Stimulated activated naive CD8-positive, alpha-beta T cell treated with anti-CD3 and anti-CD28 coated beads, Interleukin-15, amount 100 ng/mL, for 72 hours (primary cell): ENCODE results near the gene IFIT2.
A peak's percentile ranks its signal among the peaks of the same experiment; 100 is the strongest.

Experiments
- ATAC-seq: fragments of 150-1000 bp; cut with Tn5 transposase; 2 replicates; pipeline ENCODE4 v1.10.0; 2021; ENCODE audit warnings: mild to moderate bottlenecking, moderate library complexity
- DNase-seq, 2 donors: peaks; one replicate each; pipeline ENCODE4 v3.0.0; 2021 to 2022
- H3K27ac Mint-ChIP-seq, 2 donors: one replicate each; pipeline ENCODE4 v1.8.0; 2022; ENCODE audit warnings: mild to moderate bottlenecking in 2 of 2, mixed read lengths in 2 of 2, moderate library complexity in 2 of 2
- H3K27me3 Mint-ChIP-seq: one replicate; pipeline ENCODE4 v1.8.0; 2022; ENCODE audit warnings: mixed read lengths
- H3K4me1 Mint-ChIP-seq: one replicate; pipeline ENCODE4 v1.8.0; 2022; ENCODE audit warnings: mild to moderate bottlenecking, mixed read lengths
- H3K4me3 Mint-ChIP-seq, 2 donors: one replicate each; pipeline ENCODE4 v1.8.0; 2022; ENCODE audit warnings: mild to moderate bottlenecking in 2 of 2, mixed read lengths in 2 of 2, moderate library complexity in 1 of 2
- H3K9me3 Mint-ChIP-seq, 2 donors: one replicate each; pipeline ENCODE4 v1.8.0; 2022; ENCODE audit warnings: mixed read lengths in 2 of 2

IFIT2 gene

GRCh38 chr10:89297356-89297755 is 4.5 kb upstream of the IFIT2 start:
- DNase-seq (no peak), ATAC-seq (no peak)
- no peaks in the 10 kb centered on the region for H3K27me3 Mint-ChIP-seq
- peaks cover 52% of the 10 kb centered on the region for H3K4me1 Mint-ChIP-seq
- no peak overlapping the region for H3K27ac Mint-ChIP-seq
- no peak overlapping the region for H3K4me3 Mint-ChIP-seq
- H3K9me3 Mint-ChIP-seq, result peaks cover 0 to 16% of the 10 kb centered on the region in 2 donors

DNA sequence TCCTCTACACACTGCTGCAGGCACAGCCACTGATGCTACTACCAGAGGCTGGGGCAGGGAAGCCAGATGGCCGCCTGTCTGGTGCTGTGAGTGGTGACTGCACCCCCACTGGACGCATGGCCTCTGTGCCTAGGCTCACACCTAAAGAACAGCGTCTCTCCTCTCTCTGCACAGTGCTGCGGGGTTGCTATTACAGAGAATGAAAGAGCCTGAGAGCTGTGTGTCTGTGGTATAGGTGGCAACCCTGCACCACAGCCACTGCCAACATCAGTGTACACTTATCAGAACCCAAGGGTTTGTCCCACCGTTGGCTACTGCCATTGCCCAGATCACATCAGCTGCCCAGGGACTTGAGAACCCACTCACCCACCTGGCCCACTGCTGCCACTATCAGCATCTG is 4.1 kb upstream of the IFIT2 start:
- no peaks in the 10 kb centered on the region for H3K27me3 Mint-ChIP-seq
- no peak for DNase-seq
- no peak overlapping the region for H3K4me3 Mint-ChIP-seq
- peaks cover 0 to 16% of the 10 kb centered on the region in 2 donors for H3K9me3 Mint-ChIP-seq
- H3K4me1 Mint-ChIP-seq, result peaks cover 56% of the 10 kb centered on the region
- no peak for ATAC-seq
- peak overlapping the region in 1 of 2 donors; percentile 44 for H3K27ac Mint-ChIP-seq

GRCh38 chr10:89299031-89299430 is 2.8 kb upstream of the IFIT2 start:
- peaks cover 62% of the 10 kb centered on the region for H3K4me1 Mint-ChIP-seq
- no peak overlapping the region for H3K27ac Mint-ChIP-seq
- no peak for DNase-seq
- H3K4me3 Mint-ChIP-seq, result no peak overlapping the region
- no peaks in the 10 kb centered on the region for H3K27me3 Mint-ChIP-seq
- peaks cover 4 to 16% of the 10 kb centered on the region in 2 donors for H3K9me3 Mint-ChIP-seq
- no peak for ATAC-seq

DNA sequence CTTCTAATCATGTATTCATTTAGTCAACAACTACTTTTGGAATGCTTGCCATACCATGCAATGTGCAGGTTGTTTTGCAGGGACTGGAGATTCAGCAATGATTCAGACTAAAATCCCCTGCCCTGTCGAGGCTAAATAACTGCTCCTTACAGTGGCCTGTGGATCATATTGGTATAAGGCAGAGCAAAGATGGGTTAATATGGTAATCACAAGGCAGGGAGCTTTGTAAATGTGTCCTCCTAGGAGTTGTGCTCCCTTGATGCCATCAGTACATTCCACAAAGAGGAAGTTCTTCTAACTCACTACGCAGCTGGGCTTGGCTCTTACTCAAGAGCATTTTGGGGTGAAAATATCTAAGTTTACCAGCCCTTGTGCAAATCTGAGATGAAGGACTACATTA is 614 bp upstream of the IFIT2 start:
- ATAC-seq (peak; percentile 59), DNase-seq (no peak)
- peak overlapping the region; percentile 91 to 96 for H3K27ac Mint-ChIP-seq

DNA sequence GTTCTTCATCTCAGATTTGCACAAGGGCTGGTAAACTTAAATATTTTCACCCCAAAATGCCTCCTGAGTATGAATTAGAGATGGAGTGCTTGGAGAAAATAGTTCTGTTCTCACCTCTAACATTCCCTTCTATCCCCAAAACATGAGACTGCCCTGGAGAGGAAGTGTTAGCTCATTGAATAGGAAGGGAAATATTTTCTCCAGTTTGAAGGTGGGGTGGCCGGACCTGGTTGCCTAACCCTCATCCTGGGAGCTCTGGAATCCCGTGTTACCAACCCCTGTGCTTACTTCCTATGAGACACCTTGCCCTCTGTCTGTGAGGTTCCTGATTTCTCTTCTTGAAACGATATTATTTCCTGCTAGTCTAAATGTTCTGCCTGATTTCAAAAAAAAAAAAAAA is 779 bp downstream of the IFIT2 start:
- peaks cover 36% of the 10 kb centered on the region for H3K4me1 Mint-ChIP-seq

More for the DNA sequence above, 614 bp upstream of the IFIT2 start:
- peaks cover 9 to 20% of the 10 kb centered on the region in 2 donors for H3K9me3 Mint-ChIP-seq
- H3K27me3 Mint-ChIP-seq, result no peaks in the 10 kb centered on the region
- H3K4me3 Mint-ChIP-seq, result peak overlapping the region; percentile 78 to 82
- H3K4me1 Mint-ChIP-seq, result peaks cover 44% of the 10 kb centered on the region

GRCh38 chr10:89303161-89303560 is 1.3 kb downstream of the IFIT2 start:
- Mint-ChIP-seq H3K27me3 (no peaks in the 10 kb centered on the region), H3K4me3 (peak overlapping the region; percentile 13 to 82), H3K4me1 (peaks cover 36% of the 10 kb centered on the region), H3K9me3 (peaks cover 25 to 27% of the 10 kb centered on the region in 2 donors), H3K27ac (no peak overlapping the region)
- no peak for DNase-seq
- ATAC-seq, result no peak

More for the DNA sequence above, 779 bp downstream of the IFIT2 start:
- Mint-ChIP-seq H3K27me3 (no peaks in the 10 kb centered on the region), H3K9me3 (peaks cover 20 to 32% of the 10 kb centered on the region in 2 donors), H3K4me3 (peak overlapping the region; percentile 78 to 82), H3K27ac (peak overlapping the region in 1 of 2 donors; percentile 96)
- ATAC-seq (no peak), DNase-seq (no peak)

- ATAC-seq (no peak), DNase-seq (no peak)
- H3K4me3 Mint-ChIP-seq, result peak overlapping the region in 1 of 2 donors; percentile 53
- H3K27me3 Mint-ChIP-seq, result no peaks in the 10 kb centered on the region
- H3K4me1 Mint-ChIP-seq, result peaks cover 36% of the 10 kb centered on the region
- peak overlapping the region in 1 of 2 donors; percentile 77 for H3K27ac Mint-ChIP-seq
- H3K9me3 Mint-ChIP-seq, result peaks cover 24 to 29% of the 10 kb centered on the region in 2 donors
These were observed 2.2 kb downstream of the IFIT2 start for GRCh38 chr10:89304026-89304425.

- no peak overlapping the region for H3K27ac Mint-ChIP-seq
- H3K9me3 Mint-ChIP-seq, result peaks cover 24 to 33% of the 10 kb centered on the region in 2 donors
- DNase-seq (no peak), ATAC-seq (no peak)
- peaks cover 36% of the 10 kb centered on the region for H3K4me1 Mint-ChIP-seq
- no peaks in the 10 kb centered on the region for H3K27me3 Mint-ChIP-seq
- no peak overlapping the region for H3K4me3 Mint-ChIP-seq
These were observed 2.6 kb downstream of the IFIT2 start for GRCh38 chr10:89304446-89304845.

DNA sequence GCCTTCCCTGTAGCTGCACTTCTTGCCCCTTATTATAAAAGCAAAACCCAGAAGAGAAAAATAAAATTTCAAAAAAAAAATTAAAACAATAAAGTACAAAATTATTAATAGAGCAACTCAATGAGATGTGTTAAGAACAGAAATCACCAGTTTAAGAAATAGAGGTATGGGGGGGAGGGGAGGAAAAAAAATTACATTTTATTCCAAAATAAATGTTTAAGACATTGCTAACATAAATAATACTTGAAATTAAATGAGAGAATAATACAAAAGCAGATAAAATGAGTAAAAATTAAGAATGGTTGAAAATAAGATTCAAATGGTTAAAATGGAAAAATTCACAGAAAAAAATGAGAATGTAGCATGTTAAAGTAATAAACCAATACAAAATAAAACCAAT is 3.1 kb downstream of the IFIT2 start:
- no peak overlapping the region for H3K4me3 Mint-ChIP-seq
- peaks cover 27 to 33% of the 10 kb centered on the region in 2 donors for H3K9me3 Mint-ChIP-seq
- peaks cover 36% of the 10 kb centered on the region for H3K4me1 Mint-ChIP-seq
- ATAC-seq, result no peak
- no peaks in the 10 kb centered on the region for H3K27me3 Mint-ChIP-seq
- no peak for DNase-seq
- H3K27ac Mint-ChIP-seq, result no peak overlapping the region

DNA sequence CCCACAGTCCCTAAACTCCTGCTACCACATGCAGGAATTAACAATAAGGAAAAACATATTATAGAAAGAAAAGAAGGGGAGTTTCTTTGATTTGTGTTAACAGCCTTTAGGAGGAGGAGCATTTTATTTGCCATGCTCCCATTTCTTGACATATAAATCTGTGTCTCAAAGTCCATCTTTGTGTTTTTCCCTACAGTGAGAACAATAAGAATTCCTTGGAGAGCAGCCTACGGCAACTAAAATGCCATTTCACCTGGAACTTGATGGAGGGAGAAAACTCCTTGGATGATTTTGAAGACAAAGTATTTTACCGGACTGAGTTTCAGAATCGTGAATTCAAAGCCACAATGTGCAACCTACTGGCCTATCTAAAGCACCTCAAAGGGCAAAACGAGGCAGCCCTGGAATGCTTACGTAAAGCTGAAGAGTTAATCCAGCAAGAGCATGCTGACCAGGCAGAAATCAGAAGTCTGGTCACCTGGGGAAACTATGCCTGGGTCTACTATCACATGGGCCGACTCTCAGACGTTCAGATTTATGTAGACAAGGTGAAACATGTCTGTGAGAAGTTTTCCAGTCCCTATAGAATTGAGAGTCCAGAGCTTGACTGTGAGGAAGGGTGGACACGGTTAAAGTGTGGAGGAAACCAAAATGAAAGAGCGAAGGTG is 4.1 kb downstream of the IFIT2 start:
- H3K27me3 Mint-ChIP-seq, result no peaks in the 10 kb centered on the region
- no peak overlapping the region for H3K4me3 Mint-ChIP-seq
- H3K27ac Mint-ChIP-seq, result no peak overlapping the region
- ATAC-seq (no peak), DNase-seq (no peak)
- peaks cover 29 to 33% of the 10 kb centered on the region in 2 donors for H3K9me3 Mint-ChIP-seq
- H3K4me1 Mint-ChIP-seq, result peaks cover 33% of the 10 kb centered on the region

DNA sequence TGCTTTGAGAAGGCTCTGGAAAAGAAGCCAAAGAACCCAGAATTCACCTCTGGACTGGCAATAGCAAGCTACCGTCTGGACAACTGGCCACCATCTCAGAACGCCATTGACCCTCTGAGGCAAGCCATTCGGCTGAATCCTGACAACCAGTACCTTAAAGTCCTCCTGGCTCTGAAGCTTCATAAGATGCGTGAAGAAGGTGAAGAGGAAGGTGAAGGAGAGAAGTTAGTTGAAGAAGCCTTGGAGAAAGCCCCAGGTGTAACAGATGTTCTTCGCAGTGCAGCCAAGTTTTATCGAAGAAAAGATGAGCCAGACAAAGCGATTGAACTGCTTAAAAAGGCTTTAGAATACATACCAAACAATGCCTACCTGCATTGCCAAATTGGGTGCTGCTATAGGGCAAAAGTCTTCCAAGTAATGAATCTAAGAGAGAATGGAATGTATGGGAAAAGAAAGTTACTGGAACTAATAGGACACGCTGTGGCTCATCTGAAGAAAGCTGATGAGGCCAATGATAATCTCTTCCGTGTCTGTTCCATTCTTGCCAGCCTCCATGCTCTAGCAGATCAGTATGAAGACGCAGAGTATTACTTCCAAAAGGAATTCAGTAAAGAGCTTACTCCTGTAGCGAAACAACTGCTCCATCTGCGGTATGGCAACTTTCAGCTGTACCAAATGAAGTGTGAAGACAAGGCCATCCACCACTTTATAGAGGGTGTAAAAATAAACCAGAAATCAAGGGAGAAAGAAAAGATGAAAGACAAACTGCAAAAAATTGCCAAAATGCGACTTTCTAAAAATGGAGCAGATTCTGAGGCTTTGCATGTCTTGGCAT is 4.8 kb downstream of the IFIT2 start:
- peaks cover 29 to 33% of the 10 kb centered on the region in 2 donors for H3K9me3 Mint-ChIP-seq
- H3K27me3 Mint-ChIP-seq, result no peaks in the 10 kb centered on the region
- no peak for ATAC-seq
- H3K27ac Mint-ChIP-seq, result no peak overlapping the region
- H3K4me1 Mint-ChIP-seq, result peaks cover 25% of the 10 kb centered on the region
- no peak for DNase-seq
- H3K4me3 Mint-ChIP-seq, result no peak overlapping the region

DNA sequence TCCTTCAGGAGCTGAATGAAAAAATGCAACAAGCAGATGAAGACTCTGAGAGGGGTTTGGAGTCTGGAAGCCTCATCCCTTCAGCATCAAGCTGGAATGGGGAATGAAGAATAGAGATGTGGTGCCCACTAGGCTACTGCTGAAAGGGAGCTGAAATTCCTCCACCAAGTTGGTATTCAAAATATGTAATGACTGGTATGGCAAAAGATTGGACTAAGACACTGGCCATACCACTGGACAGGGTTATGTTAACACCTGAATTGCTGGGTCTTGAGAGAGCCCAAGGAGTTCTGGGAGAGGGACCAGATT is 5.4 kb downstream of the IFIT2 start:
- Mint-ChIP-seq H3K4me3 (no peak overlapping the region), H3K4me1 (peaks cover 20% of the 10 kb centered on the region), H3K27ac (no peak overlapping the region), H3K9me3 (peaks cover 29 to 33% of the 10 kb centered on the region in 2 donors), H3K27me3 (no peaks in the 10 kb centered on the region)
- DNase-seq, result no peak
- no peak for ATAC-seq

DNA sequence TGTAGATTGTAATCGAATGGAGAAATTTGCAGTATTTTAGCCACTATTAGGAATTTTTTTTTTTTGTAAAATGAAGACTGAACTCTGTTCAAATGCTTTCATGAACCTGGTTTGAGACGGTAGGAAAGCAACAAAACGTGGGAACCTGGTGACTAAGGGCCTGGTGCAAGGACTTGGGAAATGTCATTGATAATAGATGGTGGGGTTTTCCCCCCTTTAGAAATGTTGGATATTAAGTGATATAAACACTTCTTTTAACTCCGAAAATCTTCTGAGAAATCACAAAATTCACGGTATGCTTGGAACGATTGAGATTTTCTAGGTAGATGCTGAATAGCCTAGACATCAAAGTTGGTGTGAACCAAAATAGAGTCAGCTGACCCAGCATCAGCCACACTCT is 6.4 kb downstream of the IFIT2 start:
- Mint-ChIP-seq H3K4me1 (peaks cover 10% of the 10 kb centered on the region), H3K27ac (no peak overlapping the region), H3K4me3 (no peak overlapping the region), H3K9me3 (peaks cover 29 to 33% of the 10 kb centered on the region in 2 donors), H3K27me3 (no peaks in the 10 kb centered on the region)
- ATAC-seq (no peak), DNase-seq (no peak)

GRCh38 chr10:89308736-89309135 is 6.9 kb downstream of the IFIT2 start:
- Mint-ChIP-seq H3K4me3 (no peak overlapping the region), H3K27me3 (no peaks in the 10 kb centered on the region), H3K9me3 (peaks cover 29 to 32% of the 10 kb centered on the region in 2 donors), H3K27ac (no peak overlapping the region), H3K4me1 (peaks cover 5% of the 10 kb centered on the region)
- no peak for ATAC-seq
- DNase-seq, result no peak

DNA sequence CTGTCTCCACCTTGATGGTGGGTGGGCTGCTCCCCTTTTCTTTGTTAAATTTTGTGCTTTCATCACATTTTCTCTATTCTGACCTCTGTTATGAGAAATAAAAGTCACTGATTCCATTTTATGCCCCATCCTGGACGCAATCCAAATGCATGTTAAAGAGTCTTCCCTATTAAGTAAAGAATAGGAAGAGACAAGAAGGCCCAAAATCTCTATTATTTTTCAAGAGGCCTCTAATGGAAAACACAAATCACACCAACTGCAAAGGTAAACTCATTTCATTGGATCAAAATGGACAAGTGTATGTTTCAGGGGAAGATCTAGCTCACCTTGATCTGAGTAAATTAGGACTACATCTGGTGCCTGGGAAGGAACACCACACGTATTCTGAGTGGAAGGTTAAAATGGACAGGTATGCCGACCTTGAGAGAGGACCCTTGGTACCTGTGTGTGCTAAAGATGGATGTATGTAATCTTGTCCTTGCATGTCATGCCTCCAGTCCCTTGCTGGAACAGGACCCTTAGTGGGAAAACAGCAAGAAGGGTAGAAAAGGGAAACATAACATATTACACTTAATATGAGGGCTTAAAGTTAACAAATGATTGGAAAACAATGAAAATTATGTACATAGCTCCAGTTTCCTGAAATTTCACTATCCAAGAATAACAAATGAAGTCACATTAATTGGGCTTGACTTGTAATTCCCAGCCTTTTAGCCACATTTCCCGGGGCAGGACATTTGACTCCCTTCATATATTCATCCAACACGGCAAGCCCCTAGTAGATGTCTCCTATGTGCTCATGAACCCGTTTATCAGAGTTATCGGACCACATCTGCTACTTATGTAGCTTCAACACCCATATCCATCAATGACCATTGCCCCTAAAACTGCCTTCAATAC is 7.6 kb downstream of the IFIT2 start:
- Mint-ChIP-seq H3K27ac (no peak overlapping the region), H3K27me3 (no peaks in the 10 kb centered on the region), H3K9me3 (peaks cover 27 to 29% of the 10 kb centered on the region in 2 donors), H3K4me1 (no peaks in the 10 kb centered on the region), H3K4me3 (no peak overlapping the region)
- no peak for DNase-seq
- ATAC-seq, result no peak
